ENCODE data around the gene EHBP1. TPM values are rescaled to one million over a fixed set of nuclear protein-coding genes. Genes with fewer than 3 reads are reported as not detected.

Gene EHBP1
- total and polyA plus RNA-seq, 2 donors (not counting 3 experiments of a cell fraction or from before 2014, with no cell fraction given): 8.4 to 34.8 TPM

GRCh38 chr2:62792408-62792807 lies 86.9 kb downstream of the EHBP1 start:
- POLR2A ChIA-PET: no interaction called here
- H2AFZ ChIP-seq (ENCODE audit: low read depth, low read length): no peak overlapping the region
- H3K36me3 ChIP-seq (ENCODE audit: control insufficient read depth in 2 of 2, extremely low read depth in 1 of 2, insufficient read depth in 2 of 2, low read length in 2 of 2): no peaks in the 10 kb centered on the region
- TF ChIP-seq CTCF (IDR thresholded peaks at IDR 0.05; ENCODE audit: extremely low read depth in 1 of 2, insufficient read depth in 1 of 2, low read depth in 1 of 2, low read length in 2 of 2): no peak
- no peak for TF ChIP-seq MAX (IDR thresholded peaks at IDR 0.05; ENCODE audit: insufficient read depth, insufficient read length)
- TF ChIP-seq MYC (IDR thresholded peaks at IDR 0.05; ENCODE audit: low read depth, low read length): no peak
- no peak overlapping the region for H3K4me2 ChIP-seq (ENCODE audit: insufficient read depth, low read length)
- CTCF ChIA-PET: interaction anchor here (0.5 to 1.1 kb wide), 2 partner anchors 17 to 693 kb away, joined by 3 to 4 read pairs; no protein-coding TSS in a partner anchor
- no peaks in the 10 kb centered on the region for H3K9me1 ChIP-seq (replicated peaks; ENCODE audit: control insufficient read depth, extremely low read depth, insufficient read depth, low read length)
- BruUV-seq (replicated peaks): no TSS peak
- H3K9me3 ChIP-seq (replicated peaks; ENCODE audit: control insufficient read depth, insufficient read depth, low read length): no peaks in the 10 kb centered on the region
- intact Hi-C loops (cut with micrococcal nuclease) (loop anchor here (10.0 kb wide), 1 partner anchor 132 kb away; no protein-coding TSS in a partner anchor), dilution Hi-C loops (cut with MboI; ENCODE audit: extremely low pct_ligation_motif_present, low sequenced_read_pairs) (no loop called here)
- H3K27me3 ChIP-seq (ENCODE audit: control insufficient read depth in 2 of 2, insufficient read depth in 2 of 2, low read length in 2 of 2): no peaks in the 10 kb centered on the region
- peaks cover 2% of the 10 kb centered on the region for H3K79me2 ChIP-seq (ENCODE audit: control insufficient read depth, insufficient read depth, low read length)
- no peak for DNase-seq (ENCODE audit: low read depth, low spot score)
- H3K4me1 ChIP-seq (ENCODE audit: control insufficient read depth, extremely low read depth, insufficient read depth, low read length): peaks cover 13% of the 10 kb centered on the region
- no peaks in the 10 kb centered on the region for H4K20me1 ChIP-seq (replicated peaks; ENCODE audit: control insufficient read depth, extremely low read depth, insufficient read depth, low read length)
- FAIRE-seq: no peak
- no peak overlapping the region for H3K4me3 ChIP-seq (replicated peaks in 1 of 3; ENCODE audit: insufficient read depth in 1 of 3, low read depth in 1 of 3, low read length in 3 of 3)
- H3K27ac ChIP-seq (ENCODE audit: insufficient read depth, low read depth, low read length): no peak overlapping the region
- no peak overlapping the region for H3K9ac ChIP-seq (replicated peaks; ENCODE audit: extremely low read depth, insufficient read depth, low read length)

- Histone ChIP-seq H3K9me1 (replicated peaks; ENCODE audit: control insufficient read depth, extremely low read depth, insufficient read depth, low read length) (no peaks in the 10 kb centered on the region), H3K4me3 (replicated peaks in 1 of 3; ENCODE audit: insufficient read depth in 1 of 3, low read depth in 1 of 3, low read length in 3 of 3) (no peak overlapping the region), H3K27me3 (ENCODE audit: control insufficient read depth in 2 of 2, insufficient read depth in 2 of 2, low read length in 2 of 2) (no peaks in the 10 kb centered on the region), H3K36me3 (ENCODE audit: control insufficient read depth in 2 of 2, extremely low read depth in 1 of 2, insufficient read depth in 2 of 2, low read length in 2 of 2) (no peaks in the 10 kb centered on the region), H3K9ac (replicated peaks; ENCODE audit: extremely low read depth, insufficient read depth, low read length) (no peak overlapping the region), H3K4me2 (ENCODE audit: insufficient read depth, low read length) (no peak overlapping the region), H4K20me1 (replicated peaks; ENCODE audit: control insufficient read depth, extremely low read depth, insufficient read depth, low read length) (no peaks in the 10 kb centered on the region), H2AFZ (ENCODE audit: low read depth, low read length) (no peak overlapping the region), H3K4me1 (ENCODE audit: control insufficient read depth, extremely low read depth, insufficient read depth, low read length) (peaks cover 13% of the 10 kb centered on the region), H3K79me2 (ENCODE audit: control insufficient read depth, insufficient read depth, low read length) (peaks cover 2% of the 10 kb centered on the region), H3K27ac (ENCODE audit: insufficient read depth, low read depth, low read length) (no peak overlapping the region), H3K9me3 (replicated peaks; ENCODE audit: control insufficient read depth, insufficient read depth, low read length) (no peaks in the 10 kb centered on the region)
- no TSS peak for BruUV-seq (replicated peaks)
- dilution Hi-C loops (cut with MboI; ENCODE audit: extremely low pct_ligation_motif_present, low sequenced_read_pairs): no loop called here
- intact Hi-C loops (cut with micrococcal nuclease): loop anchor here (10.0 kb wide), 1 partner anchor 132 kb away; no protein-coding TSS in a partner anchor
- no peak for DNase-seq (ENCODE audit: low read depth, low spot score)
- ChIA-PET CTCF (no interaction called here), POLR2A (no interaction called here)
- FAIRE-seq: no peak
- TF ChIP-seq FOS (IDR thresholded peaks at IDR 0.05; ENCODE audit: borderline replicate concordance, insufficient read depth, low read length) (no peak), MYC (IDR thresholded peaks at IDR 0.05; ENCODE audit: low read depth, low read length) (no peak), JUN (IDR thresholded peaks at IDR 0.05; ENCODE audit: borderline replicate concordance, insufficient read depth, insufficient read length, low read depth) (no peak), POLR2AphosphoS5 (IDR thresholded peaks at IDR 0.05; ENCODE audit: insufficient read depth, low read depth, low read length) (no peak), EZH2 (IDR thresholded peaks at IDR 0.05; ENCODE audit: borderline replicate concordance, low read depth, low read length, severe bottlenecking) (no peak), MAX (IDR thresholded peaks at IDR 0.05; ENCODE audit: insufficient read depth, insufficient read length) (no peak), POLR2A (IDR thresholded peaks at IDR 0.05; ENCODE audit: low read depth, low read length) (no peak), GATA2 (IDR thresholded peaks at IDR 0.05; ENCODE audit: insufficient read depth, insufficient read length, low read depth, low read length) (no peak), CTCF (IDR thresholded peaks at IDR 0.05; ENCODE audit: extremely low read depth in 1 of 2, insufficient read depth in 1 of 2, low read depth in 1 of 2, low read length in 2 of 2) (no peak)
Measured at GRCh38 chr2:62793213-62793612, 87.7 kb downstream of the EHBP1 start.
